ENCODE data around the gene EXOSC3.
"Not testable (repeated sequence)": the region's sequence is repeated elsewhere in the genome, so short reads cannot be mapped to it uniquely, and the experiment has no call there.

Gene EXOSC3

GRCh38 chr9:37775216-37775919 is 9.5 kb downstream of the EXOSC3 start:
- DNase-seq = no peak

GRCh38 chr9:37769995-37770394 is 14.9 kb downstream of the EXOSC3 start:
- no peak for DNase-seq

- DNase-seq = no peak
These were observed 15.6 kb downstream of the EXOSC3 start for GRCh38 chr9:37769306-37769705.

- DNase-seq = not testable (repeated sequence)
These were observed 19.6 kb downstream of the EXOSC3 start for GRCh38 chr9:37765263-37765662.

- DNase-seq = peak; percentile 53
These were observed 23.4 kb downstream of the EXOSC3 start for GRCh38 chr9:37761511-37761910.

- DNase-seq = peak; percentile 64
These were observed 24.3 kb downstream of the EXOSC3 start for GRCh38 chr9:37760416-37761161.

GRCh38 chr9:37758747-37759146 is 26.1 kb downstream of the EXOSC3 start:
- DNase-seq = no peak

- peak; percentile 68 for DNase-seq
These were observed 31.2 kb downstream of the EXOSC3 start, which contains the start of gene TRMT10B for GRCh38 chr9:37753489-37754190. Gene TRMT10B (plus strand): TSS chr9:37753805. CDS start chr9:37761932, 8,127 bp downstream.

GRCh38 chr9:37752642-37753488 is 32.0 kb downstream of the EXOSC3 start:
- DNase-seq = no peak

GRCh38 chr9:37752112-37752511 is 32.8 kb downstream of the EXOSC3 start:
- not testable (repeated sequence) for DNase-seq

- DNase-seq = not testable (repeated sequence)
These were observed 33.2 kb downstream of the EXOSC3 start for GRCh38 chr9:37751704-37752103.

GRCh38 chr9:37751186-37751585 is 33.7 kb downstream of the EXOSC3 start:
- no peak for DNase-seq

GRCh38 chr9:37749129-37749528 is 35.7 kb downstream of the EXOSC3 start:
- DNase-seq = no peak

GRCh38 chr9:37747271-37747753 is 37.6 kb downstream of the EXOSC3 start:
- peak; percentile 50 for DNase-seq

GRCh38 chr9:37746448-37747270 is 38.2 kb downstream of the EXOSC3 start:
- DNase-seq = peak; percentile 25

GRCh38 chr9:37745970-37746369 is 38.9 kb downstream of the EXOSC3 start:
- DNase-seq = no peak

GRCh38 chr9:37740631-37741328 is 44.1 kb downstream of the EXOSC3 start:
- DNase-seq = no peak

GRCh38 chr9:37740128-37740527 is 44.7 kb downstream of the EXOSC3 start:
- no peak for DNase-seq

- DNase-seq = no peak
These were observed 45.6 kb downstream of the EXOSC3 start for GRCh38 chr9:37739222-37739621.

GRCh38 chr9:37732952-37733351 is 51.9 kb downstream of the EXOSC3 start:
- DNase-seq = no peak
